Measurements from ENCODE around the gene CCL22.

GRCh38 chr16:57356547-57356946, 2.0 kb upstream of the CCL22 start:
- TF ChIP-seq, protein P1, sequence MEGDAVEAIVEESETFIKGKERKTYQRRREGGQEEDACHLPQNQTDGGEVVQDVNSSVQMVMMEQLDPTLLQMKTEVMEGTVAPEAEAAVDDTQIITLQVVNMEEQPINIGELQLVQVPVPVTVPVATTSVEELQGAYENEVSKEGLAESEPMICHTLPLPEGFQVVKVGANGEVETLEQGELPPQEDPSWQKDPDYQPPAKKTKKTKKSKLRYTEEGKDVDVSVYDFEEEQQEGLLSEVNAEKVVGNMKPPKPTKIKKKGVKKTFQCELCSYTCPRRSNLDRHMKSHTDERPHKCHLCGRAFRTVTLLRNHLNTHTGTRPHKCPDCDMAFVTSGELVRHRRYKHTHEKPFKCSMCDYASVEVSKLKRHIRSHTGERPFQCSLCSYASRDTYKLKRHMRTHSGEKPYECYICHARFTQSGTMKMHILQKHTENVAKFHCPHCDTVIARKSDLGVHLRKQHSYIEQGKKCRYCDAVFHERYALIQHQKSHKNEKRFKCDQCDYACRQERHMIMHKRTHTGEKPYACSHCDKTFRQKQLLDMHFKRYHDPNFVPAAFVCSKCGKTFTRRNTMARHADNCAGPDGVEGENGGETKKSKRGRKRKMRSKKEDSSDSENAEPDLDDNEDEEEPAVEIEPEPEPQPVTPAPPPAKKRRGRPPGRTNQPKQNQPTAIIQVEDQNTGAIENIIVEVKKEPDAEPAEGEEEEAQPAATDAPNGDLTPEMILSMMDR (IDR thresholded peaks at IDR 0.05), result no peak
- TF ChIP-seq POLR2AphosphoS5 (IDR thresholded peaks at IDR 0.05) (no peak), POLR2A (IDR thresholded peaks at IDR 0.05) (no peak), EP300 (IDR thresholded peaks at IDR 0.05) (no peak)
